GM21390 (cell line): ENCODE results near the gene USP30.

Source experiments
- ATAC-seq: cut with Tn5 transposase; IDR thresholded peaks from one replicate; pipeline ENCODE4 v1.9.1; 2021; ENCODE audit not compliant: unreplicated experiment

The USP30 gene

DNA sequence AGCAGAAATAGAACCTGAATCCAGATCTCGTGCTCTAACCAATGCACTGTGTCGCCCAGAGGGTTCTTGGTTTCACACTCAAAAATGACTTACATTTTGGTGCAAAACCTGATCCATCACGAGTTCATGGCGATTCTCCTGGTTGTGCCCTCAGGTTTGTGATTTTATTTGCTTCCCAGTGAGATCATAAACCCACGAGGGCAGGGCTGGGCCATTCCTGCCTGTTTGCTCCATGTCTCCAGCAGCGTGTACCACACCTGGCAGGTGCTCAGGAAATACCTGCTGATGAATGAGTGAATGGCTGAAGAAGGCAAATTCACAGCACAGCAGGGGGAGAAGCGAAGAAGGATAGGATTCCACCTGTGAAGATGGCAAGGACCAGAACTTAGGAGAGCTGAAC is 73.4 kb downstream of the USP30 start:
- no peak for ATAC-seq

DNA sequence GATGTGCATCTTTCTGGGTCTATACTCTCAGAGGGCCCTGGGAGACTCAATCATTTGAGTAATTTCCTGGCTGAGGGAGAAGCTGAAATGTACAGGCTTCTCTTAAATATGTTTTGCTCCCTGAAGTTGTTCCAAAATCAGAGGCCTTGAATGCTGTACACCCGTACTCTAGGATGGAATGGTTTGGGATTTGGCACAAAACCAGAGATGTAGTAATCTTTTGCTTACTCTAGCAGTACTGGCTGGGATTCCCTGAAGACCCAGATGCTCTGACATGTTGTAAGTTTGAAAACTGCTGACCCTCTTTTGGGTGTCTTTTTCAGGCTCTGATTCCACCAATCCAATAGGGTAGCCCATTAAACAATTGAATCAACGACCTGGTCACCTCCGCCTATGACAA is 74.4 kb downstream of the USP30 start:
- no peak for ATAC-seq

DNA sequence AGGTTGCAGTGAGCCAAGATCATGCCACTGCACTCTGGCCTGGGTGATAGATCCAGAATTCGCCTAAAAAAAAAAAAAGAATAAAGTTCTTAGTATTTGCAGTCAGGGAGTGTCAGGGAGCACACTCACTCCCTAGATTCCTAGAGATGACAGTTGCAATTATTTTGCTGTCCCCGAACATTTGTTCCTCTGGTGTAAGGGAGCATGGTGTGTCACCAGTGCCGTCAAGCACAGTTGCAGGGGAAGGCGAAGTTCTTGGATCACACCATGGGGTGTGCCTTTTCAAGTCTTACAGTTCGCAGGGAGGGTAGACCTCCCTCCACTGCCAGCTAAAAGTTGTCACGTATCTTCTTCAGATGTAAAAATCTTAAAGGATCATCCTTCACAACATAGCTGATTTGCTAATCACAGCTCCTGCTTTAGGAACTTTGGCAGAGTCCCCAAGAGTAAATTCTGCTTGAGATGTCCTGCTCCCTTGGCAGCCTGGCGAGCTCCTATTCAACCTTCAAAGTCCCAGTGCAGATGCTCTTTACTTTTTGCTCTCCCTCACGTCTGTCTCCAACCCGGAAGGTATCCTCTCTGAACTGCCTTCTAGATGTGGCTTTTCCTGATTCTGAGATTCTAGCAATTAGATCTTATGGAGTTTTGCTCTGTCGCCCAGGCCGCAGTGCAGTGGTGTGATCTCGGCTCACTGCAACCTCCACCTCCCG is 75.3 kb downstream of the USP30 start:
- ATAC-seq: no peak

DNA sequence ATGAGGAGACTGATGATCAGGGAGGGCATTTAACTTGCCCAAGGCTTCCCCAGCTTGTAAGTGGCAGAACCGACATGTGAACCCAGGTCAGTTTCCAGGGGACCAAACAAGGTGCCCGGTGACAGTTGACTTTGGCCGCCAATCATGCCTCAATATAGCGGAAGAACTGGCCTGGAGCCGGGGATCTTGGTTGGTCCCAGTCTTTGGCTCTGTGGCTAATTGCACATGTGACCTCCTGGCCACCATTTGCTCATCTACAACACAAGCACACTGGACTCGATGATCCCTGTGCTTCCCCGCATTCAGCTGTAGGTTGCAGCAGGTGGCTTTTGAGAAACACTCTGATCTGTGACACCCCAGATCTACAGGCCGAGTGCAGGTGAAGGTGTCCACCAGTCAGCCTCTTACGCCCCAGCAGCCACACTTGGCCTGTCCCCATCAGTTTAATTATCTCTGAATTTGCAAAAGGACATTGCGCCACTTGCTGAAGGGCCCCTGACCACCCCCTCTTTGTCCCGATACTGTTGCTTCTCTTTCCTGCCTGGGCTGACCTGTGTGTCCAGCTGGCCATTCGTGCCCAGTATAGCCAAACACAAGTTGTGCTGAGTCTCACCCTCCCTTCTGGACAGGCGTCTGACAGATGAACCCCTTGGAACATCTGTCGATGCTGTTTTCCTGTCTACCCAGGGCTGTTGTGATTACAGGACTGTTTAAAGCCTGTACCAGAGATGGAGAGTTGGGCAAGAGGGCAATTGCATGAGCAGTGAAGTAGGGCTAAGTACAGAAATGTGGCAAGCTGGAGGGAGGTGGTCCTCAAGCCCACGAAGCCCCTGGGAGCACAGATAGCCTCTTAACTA is 78.1 kb downstream of the USP30 start:
- no peak for ATAC-seq

DNA sequence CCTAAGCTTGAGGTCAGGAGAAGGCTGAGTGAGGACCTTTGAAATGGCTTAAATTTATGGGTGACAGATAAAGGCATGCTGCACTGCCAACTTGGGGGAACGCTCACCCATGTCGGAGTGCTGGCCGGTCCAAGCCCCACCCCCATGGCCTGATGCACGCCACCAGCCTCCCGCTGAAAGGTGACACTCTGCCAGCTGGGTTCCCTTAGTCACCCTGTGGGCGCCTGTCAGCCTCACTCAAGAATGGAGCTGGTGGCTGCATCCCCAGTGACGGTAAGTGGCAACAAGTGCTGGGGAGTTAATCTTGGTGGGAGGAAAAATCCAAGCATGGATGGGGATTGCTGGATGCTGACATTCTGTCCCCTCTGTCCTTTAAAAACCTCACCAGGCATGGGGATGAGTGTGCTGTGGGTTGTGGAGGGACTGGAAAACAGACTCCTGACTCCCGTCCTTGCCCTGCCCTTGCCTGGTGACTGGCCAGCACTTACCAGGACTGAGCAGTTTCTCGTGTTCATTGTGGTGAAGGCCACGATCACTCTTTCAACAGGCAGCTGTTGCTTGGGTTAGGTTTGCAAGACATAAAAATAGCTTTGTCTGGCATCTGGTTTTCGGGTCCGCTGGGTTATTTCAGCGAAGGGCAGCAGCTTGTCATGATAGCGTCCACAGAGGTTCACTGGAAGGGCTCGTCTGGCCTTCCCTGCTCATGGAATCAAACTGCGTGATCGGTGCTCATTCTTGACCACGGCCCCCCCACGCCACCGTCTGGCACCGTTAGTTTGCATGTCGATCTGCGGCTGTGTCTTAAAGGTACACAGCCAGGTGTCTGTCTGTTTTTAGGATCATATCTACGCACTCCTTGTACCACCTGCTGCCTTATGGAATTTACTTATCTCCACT is 79.0 kb downstream of the USP30 start:
- ATAC-seq: no peak

DNA sequence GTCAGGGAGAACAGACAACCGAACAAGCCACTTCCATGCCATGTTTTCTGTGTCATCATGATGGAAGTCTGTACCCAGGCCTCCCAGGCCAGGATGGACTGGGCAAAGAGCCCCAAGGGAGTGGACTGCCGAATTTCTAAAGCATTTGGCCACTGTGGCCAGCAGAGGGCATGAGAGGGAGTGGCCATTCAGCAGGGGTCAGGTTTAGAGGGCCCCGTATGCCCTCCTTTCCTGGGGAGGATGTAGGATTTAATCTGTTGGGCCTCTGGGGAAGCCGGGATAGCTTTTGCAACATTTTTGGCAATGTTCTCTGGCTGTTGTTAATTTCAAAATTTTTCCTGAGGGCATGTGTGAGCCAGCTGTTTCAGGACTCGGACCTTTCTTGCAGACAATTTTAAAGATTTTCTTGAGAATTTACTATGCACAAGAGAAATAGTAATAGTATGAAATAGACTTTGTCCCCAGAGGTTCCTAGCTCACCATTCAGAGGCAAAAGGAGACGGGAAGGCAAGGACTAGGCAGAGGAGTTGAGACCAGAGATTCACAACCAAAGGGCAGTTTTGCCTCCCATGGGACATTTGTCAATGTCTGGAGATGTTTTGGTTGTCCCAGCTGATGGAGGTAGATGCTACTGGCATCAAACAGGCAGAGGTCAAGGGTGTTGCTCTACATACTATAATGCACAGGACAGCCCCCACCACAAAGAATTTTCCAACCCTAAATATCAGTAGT is 82.0 kb downstream of the USP30 start:
- no peak for ATAC-seq

DNA sequence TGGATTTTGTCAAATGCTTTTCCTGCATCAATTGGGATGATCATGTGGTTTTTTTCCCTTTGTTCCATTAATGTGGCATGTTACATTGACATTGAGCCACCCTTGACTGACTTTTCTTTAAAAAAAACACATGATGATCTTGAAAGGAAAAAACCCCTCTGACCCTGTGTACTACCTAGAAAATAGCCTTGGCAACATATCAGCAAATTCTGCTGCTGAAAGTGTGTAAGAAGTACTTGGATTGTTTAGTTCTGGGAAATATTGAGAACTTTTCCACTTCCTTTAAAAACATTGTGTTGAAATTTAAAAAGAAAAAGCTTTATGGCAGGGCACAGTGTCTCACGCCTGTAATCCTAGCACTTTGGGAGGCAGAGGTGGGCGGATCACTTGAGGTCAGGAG is 84.7 kb downstream of the USP30 start:
- ATAC-seq: no peak
